Epidermal melanocyte (primary cell): ENCODE measurements around the gene GDPD5.

Experiments used
- DNase-seq: peaks from one replicate; pipeline ENCODE4 v3.0.0; 2011; ENCODE audit warnings: low spot score; ENCODE audit not compliant: insufficient read length

Gene GDPD5

DNA sequence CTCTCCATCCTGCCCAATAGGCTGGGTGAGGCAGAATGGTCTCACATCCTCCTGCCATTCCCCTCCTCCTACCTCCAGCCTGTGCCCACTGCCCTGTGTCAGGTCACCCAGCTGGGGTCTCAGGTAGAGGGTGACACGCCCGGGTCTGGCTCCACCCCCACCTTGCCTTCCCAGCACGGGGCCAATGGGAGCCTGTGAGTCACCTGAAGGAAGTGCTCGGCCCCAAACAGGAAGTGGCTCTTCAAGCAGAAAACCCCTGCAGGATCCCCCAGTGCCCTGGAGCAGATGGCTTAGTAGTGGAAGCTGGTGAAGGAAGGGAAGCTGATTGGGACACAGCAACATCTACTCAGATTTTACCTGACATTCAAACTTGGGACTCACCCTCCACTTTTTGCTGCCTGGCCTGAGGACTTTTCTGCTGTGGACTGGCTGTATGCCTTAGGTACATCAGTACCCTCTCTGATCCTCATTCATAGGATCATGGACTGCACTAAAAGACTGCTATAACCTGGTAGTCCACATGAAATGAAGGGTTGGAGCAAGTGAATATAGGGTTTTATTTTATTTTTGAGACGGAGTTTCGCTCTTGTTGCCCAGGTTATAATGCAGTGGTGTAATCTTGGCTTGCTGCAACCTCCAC is 33.4 kb downstream of the GDPD5 start:
- DNase-seq = no peak

DNA sequence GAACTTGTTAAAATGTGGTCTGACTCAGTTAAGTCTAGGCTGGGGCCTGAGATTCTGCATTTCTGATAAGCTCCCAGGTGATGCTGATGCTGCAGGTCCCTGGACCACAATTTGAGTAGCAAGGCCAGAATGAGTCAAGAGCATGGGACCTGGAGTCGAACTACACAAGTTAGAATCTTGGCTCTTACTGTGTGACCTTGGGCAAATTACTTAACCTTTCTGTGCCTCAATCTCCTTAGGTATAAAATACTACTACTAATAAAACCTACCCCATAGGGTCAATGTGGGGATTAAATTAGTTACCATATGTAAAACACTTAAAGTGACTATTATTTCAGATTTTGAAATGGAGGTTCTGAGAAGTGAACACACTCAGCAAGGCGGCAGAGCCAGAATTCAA is 34.3 kb downstream of the GDPD5 start:
- DNase-seq = no peak

DNA sequence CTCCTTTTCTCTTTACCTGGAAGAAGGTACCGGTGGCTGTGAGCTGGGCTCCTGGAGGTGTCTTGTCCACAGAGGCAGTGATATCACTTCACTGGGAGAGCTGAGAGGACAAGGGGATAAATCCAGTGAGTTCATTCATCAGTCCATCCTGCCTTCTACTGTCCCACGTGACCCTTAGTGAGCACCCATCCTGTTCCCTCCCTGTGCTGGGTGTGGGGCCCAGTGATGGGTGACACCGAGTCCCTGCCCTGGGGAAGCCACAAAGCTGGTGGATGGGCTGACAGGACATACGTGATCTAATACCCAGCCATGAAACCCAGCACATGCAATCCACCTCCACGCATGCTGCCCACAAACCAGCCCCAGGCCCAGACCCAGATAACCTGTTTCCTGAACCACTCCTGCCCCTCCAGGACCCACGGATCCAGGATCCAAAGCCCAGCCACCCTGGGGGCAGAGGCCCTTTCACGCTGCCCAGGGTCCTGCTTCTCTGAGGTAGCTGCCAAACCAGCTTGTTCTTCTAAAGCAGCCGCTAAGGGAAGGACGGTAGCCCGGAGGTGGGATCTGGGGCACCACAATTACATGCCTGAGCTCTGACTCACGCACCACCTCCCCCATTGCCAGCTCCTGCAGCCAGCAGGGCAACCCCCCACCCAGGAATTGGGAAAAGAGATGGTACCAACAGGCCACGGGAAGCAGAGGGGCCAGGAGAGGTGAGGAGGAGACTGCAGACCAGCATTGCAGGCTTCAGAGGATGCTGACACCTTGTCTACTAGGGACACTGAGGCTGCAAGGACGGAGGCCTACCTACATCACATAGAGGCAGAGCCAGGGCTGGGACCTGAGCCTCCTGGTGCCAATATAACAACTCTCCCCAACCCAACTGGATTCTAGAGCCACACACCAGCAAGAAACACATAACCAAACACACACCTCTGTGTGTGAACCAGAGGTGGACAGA is 35.2 kb downstream of the GDPD5 start:
- DNase-seq = no peak

DNA sequence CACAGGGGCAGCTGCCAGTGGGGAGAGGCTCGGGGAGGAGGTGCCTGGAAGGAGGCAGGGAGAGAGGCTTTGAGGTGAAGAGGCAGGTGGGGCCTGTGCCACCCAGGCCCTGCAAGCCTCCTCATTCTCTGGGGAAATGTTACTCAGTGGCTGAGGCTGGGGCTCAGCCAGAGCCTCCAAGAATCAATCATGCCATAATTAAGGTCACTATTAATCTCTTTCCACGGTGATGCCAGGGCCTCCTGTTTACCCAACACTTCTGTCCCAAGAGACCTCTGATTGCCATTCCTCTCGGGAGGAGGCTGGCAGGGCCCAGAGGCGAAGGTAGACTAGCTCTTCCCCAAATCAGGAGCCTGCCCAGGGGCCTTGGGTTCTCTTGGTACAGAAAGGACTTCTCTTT is 38.4 kb downstream of the GDPD5 start:
- DNase-seq = no peak

- no peak for DNase-seq
These were observed 40.0 kb downstream of the GDPD5 start for GRCh38 chr11:75485742-75486141.

DNA sequence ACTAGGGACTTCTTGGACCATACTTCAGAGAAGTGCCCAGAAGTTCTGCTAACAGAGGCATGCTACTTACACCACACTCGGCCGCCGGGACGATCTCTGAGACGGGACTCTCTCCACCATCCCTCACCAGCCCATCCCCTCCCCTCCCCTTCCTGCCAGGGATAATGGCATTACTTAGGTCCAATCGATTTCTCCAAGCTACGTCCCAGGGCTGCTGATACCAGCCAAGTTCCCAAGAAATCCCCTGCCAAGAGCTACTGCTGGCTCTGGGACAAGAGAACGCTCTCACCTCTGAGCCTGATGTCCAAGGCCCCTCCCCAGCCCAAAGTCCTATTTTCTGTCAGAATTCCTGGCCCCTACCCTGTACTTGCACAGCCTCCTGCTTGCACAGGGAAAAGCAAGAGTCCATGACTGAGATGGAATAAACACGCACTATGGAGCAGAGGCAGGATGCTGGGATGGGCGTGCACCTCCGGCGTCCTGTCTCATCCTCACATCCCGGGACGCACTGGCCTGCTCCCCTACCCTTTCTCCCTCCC is 42.7 kb downstream of the GDPD5 start:
- no peak for DNase-seq

GRCh38 chr11:75481922-75482606 is 43.7 kb downstream of the GDPD5 start:
- no peak for DNase-seq

DNA sequence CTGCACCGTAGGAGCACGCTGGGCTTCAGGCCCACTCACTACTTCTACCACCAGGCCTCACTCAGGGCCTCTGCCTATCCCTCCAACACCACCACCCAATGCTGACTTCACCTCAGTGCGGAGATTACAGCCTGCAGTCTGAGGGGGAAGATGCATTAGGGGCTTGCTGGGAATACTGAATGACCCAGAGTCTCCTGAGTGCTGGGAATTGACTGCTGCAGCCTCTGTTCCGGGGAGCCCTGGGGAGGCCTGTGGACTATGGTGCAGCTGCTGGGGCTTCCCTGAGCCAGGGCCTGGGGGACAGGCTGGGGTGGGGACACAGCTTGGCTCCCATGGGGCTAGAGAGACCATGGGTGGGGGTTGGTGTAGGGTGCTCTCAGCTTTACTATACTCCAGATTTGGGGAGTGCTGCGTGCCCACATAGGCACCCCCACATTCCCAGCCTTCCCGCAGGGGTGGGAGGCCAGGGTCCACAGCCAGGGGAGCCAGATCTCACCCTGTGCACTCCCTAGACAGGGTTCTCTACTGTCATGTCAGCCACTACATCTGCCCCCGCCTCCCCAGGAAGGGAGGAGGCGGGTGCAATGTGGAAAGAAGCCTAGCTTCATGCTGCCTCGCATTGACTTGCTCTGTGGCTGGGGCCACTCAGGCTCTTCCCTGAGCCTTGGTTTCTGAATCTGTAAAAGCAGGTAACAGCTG is 44.4 kb downstream of the GDPD5 start:
- DNase-seq = no peak

DNA sequence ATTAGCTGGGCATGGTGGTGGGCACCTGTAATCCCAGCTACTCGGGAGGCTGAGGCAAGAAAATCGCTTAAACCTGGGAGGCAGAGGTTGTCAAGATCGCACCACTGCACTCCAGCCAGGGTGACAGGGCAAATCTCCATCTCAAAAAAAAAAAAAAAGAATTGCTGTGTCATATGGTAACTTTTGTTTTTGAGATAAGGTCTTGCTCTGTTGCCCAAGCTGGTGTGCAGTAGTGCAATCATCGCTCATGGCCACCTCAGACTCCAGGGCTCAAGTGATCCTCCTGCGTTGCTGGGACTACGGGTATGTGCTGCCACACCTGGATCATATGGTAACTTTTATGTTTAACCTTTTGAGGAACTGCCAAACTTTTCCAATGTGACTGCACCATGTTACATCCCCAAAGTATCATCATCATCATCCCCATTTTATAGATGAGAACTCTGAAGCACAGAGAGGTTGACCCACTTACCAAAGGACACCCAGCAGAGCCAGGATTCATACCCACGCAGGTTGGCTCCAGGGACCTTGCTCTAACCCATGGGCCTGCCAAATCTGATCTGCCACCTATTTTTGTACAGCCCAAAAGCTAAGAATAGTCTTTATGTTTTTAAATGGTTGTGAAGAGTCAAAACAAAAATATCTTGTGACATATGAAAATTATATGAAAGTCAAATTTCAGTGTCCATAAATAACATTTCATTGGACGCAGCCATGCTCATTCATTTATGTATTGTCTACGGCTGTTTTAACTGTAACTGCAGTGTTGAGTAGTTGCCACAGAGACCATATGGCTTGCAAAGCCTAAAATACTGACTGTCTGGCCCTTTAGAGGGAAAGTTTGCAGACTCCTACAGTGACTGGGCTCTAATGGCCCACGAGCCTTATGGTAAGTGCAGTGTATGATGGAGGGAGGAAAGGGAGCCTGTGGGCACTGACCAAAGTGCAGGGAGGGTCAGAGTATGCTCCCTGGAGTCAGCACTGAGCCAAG is 45.3 kb downstream of the GDPD5 start:
- DNase-seq = no peak

DNA sequence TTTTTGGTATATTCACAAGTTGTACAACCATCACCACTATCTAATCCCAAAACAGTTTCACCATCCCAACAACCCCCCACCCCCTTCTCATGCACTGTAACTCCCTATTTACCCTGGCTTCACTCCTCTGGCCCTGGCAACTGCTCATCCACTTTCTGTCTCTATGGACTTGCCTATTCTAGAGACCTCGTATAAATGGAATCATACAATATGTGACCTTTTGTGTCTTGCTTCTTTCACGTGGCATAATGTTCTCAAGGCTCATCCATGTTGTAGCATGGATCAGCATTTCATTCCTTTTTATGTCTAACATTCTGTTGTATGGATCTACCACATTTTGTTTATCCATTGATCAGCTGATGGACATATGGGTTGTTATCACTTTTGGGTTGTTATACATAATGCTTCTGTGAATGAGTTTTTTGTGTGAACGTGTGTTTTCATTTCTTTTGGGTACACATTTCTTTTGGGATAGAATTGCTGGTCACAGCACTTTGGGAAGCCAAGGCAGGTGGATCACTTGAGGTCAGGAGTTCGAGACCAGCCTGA is 46.1 kb downstream of the GDPD5 start:
- no peak for DNase-seq

- no peak for DNase-seq
These were observed 46.8 kb downstream of the GDPD5 start for GRCh38 chr11:75478783-75479596.

- DNase-seq = no peak
These were observed 48.2 kb downstream of the GDPD5 start for GRCh38 chr11:75477614-75477935.

DNA sequence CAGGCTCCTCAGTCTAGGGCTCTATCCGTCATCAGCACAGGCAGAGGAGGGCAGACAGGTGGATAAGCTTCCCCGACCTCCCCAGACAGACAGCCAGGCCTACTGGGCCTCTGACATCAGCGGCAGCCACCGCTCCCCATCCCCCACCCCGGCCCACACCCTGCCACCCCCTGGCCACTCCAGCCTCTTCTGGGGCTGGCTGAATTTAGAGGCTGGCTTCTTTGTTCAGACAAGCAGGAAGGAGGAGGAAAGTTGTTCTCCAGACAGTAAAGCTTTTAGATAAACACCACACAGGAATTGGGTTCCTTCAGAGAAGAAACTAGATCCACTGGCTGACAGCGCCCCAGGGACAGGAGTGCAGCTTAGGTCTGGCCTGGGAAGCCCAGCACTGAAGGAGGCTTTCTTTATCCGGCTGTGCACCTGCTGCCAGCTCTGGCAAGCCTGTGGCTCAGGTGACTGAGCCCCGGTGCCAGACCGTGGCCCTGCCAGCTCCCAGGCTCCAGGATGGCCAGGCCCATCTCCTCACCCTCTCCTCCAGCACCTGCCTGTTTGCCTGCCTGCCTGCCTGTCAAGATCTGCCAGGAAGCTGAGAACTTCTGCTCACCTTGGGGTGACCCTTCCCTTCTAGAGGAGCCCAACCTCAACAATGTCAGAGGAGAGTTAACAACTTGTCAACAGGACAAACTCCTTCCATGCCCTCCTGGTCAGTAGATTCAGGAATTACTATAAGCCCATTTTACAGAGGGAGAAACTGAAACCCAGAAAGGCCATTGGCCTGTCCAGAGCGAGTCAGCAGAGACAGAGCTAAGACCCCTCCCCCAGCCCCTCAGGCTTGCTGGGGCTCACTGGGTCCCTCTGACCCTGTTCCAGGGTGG is 48.8 kb downstream of the GDPD5 start:
- no peak for DNase-seq

DNA sequence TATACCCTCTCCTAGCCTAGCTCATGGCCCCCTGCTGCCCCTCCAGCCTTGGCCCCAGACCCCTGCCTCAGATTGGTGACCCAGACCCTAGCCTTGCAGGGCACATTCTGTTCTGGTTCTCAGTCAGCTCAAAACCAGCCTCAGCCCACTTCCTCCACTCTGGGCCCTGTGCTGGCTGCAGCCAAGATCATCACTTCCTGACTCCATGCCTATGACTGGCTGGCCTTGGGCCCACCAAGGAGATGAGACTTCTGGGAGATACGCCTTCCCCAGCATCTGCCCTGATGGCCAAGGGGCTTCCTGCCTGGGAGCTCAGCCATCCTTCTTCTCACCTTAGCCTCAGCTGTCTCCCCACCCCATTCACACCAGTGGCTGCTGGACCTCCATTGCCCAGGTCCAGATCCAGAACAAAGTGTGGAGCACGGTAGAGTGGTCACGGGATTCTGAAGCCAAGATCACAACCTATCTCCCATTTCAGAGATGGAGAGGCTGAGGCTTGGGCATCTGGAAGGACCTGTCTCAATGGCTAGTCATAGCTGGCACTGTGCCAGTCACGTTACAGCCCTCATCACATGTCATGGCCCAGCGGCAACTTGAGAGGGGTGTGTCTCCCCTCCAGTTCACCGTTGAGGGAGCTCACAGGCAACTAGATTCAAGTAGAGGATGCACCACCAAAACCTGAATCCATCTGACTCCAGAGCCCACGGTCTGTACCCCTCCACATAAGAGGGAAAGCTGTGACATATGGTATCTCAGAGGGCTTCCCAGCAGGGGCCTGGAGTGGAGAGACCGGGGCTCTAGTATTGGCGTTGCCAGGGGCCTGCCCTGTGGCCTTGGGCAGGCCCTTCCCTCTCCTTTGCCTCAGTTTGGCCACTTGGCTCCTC is 49.7 kb downstream of the GDPD5 start:
- DNase-seq = no peak

DNA sequence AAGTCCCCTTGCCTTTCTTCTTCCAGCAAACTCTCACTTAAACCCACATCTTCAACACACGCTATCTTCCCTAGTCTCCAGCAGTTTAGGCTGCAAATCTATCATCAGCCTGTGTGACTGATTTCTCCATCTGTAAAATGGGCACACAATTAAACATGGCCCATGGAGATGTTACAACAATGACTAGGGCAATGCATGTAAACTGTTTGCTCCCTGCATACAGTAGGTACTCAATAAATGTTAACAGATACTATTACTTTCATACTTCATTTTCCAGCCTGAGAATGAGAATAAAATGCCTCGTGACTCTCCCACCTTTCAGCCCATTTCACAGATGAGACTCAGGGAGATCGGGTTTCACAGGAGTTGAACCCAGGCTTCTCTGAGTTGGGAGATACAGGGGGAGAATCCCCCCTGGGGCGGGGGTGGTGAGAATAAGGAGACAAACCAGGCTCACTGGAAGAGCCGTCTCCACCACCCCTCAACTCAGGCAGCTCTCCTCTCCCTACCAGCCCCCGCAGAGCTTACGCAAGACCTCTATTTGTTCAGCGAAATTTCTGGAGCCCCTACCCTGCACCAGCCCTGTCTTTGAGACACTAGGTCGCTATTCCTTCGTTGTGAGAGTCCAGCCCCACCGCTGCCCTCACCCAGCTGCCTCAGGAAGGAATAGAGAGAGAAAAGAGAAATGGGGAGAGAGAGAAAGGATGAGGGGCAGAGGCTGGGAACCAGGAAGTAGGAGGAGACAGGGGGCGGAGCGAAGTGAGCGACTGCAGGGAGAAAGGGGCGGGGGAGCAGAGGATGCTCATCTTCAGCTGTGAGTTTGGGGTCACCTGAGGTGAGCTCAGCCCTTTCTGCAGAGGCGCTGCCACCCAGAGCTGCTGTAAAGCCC is 50.6 kb downstream of the GDPD5 start:
- no peak for DNase-seq

- no peak for DNase-seq
These were observed 51.5 kb downstream of the GDPD5 start for GRCh38 chr11:75474240-75474639.
